ENCODE measurements around the gene PARD6G. TPM values are rescaled to one million over a fixed set of nuclear protein-coding genes. Genes with fewer than 3 reads are reported as not detected.
A peak's percentile ranks its signal among the peaks of the same experiment; 100 is the strongest.

Gene PARD6G
- total RNA-seq, 1 donor from 2014 or later = not detected

- Mint-ChIP-seq H3K9me3 (no peaks in the 10 kb centered on the region), H3K27me3 (peaks cover 32% of the 10 kb centered on the region), H3K4me1 (peaks cover 10% of the 10 kb centered on the region), H3K4me3 (peak overlapping the region; percentile 60), H3K27ac (no peak overlapping the region), H3K36me3 (ENCODE audit: low read depth) (no peaks in the 10 kb centered on the region)
- ChIA-PET CTCF (no interaction called here), POLR2A (no interaction called here)
- intact Hi-C loops (cut with micrococcal nuclease) = no loop called here
- ATAC-seq (ENCODE audit: low read depth) (no peak), DNase-seq (no peak)
- no peak for TF ChIP-seq CTCF (IDR thresholded peaks at IDR 0.05)
Measured at GRCh38 chr18:80244956-80245730, 2.2 kb downstream of the PARD6G start.

- no peak for DNase-seq
- Mint-ChIP-seq H3K27ac (no peak overlapping the region), H3K27me3 (peaks cover 35% of the 10 kb centered on the region), H3K4me3 (no peak overlapping the region), H3K4me1 (peaks cover 10% of the 10 kb centered on the region), H3K9me3 (no peaks in the 10 kb centered on the region), H3K36me3 (ENCODE audit: low read depth) (no peaks in the 10 kb centered on the region)
- TF ChIP-seq CTCF (IDR thresholded peaks at IDR 0.05) = no peak
- POLR2A ChIA-PET = no interaction called here
- no peak for ATAC-seq (ENCODE audit: low read depth)
- intact Hi-C loops (cut with micrococcal nuclease) = no loop called here
- CTCF ChIA-PET = no interaction called here
Measured at GRCh38 chr18:80244167-80244566, 3.1 kb downstream of the PARD6G start.

- Mint-ChIP-seq H3K27ac (no peak overlapping the region), H3K27me3 (peaks cover 35% of the 10 kb centered on the region), H3K4me1 (peaks cover 10% of the 10 kb centered on the region), H3K4me3 (no peak overlapping the region), H3K9me3 (no peaks in the 10 kb centered on the region), H3K36me3 (ENCODE audit: low read depth) (no peaks in the 10 kb centered on the region)
- ChIA-PET CTCF (no interaction called here), POLR2A (no interaction called here)
- DNase-seq (no peak), ATAC-seq (ENCODE audit: low read depth) (no peak)
- intact Hi-C loops (cut with micrococcal nuclease) = no loop called here
- TF ChIP-seq CTCF (IDR thresholded peaks at IDR 0.05) = no peak
Measured at GRCh38 chr18:80243204-80243603, 4.1 kb downstream of the PARD6G start.

- intact Hi-C loops (cut with micrococcal nuclease) = no loop called here
- Mint-ChIP-seq H3K9me3 (no peaks in the 10 kb centered on the region), H3K27me3 (peaks cover 35% of the 10 kb centered on the region), H3K36me3 (ENCODE audit: low read depth) (no peaks in the 10 kb centered on the region), H3K4me3 (no peak overlapping the region), H3K4me1 (peaks cover 8% of the 10 kb centered on the region), H3K27ac (no peak overlapping the region)
- no peak for TF ChIP-seq CTCF (IDR thresholded peaks at IDR 0.05)
- ChIA-PET CTCF (no interaction called here), POLR2A (no interaction called here)
- DNase-seq (no peak), ATAC-seq (ENCODE audit: low read depth) (no peak)
Measured at GRCh38 chr18:80241919-80242777, 5.2 kb downstream of the PARD6G start.

- ChIA-PET CTCF (no interaction called here), POLR2A (no interaction called here)
- no peak for DNase-seq
- Mint-ChIP-seq H3K27me3 (peaks cover 26% of the 10 kb centered on the region), H3K4me1 (no peaks in the 10 kb centered on the region), H3K27ac (no peak overlapping the region), H3K36me3 (ENCODE audit: low read depth) (no peaks in the 10 kb centered on the region), H3K4me3 (no peak overlapping the region), H3K9me3 (no peaks in the 10 kb centered on the region)
- no peak for ATAC-seq (ENCODE audit: low read depth)
- intact Hi-C loops (cut with micrococcal nuclease) = no loop called here
- TF ChIP-seq CTCF (IDR thresholded peaks at IDR 0.05) = no peak
Measured at GRCh38 chr18:80239830-80240229, 7.5 kb downstream of the PARD6G start.
